SU-DHL-6 (cell line): ENCODE data around the gene DAPK1.

Experiments
- H2AFZ ChIP-seq: fragments of 200-600 bp; sonication (generic); 2 replicates; pipeline ENCODE4 v1.6.1; 2014; ENCODE audit warnings: low read depth, mild to moderate bottlenecking, moderate library complexity, mixed read lengths, antibody characterized with exemption, low read length; ENCODE audit not compliant: severe bottlenecking
- H3F3A ChIP-seq: fragments of 200-600 bp; shearing (Covaris generic); 2 replicates; pipeline ENCODE4 v1.6.0; 2016; ENCODE audit warnings: antibody characterized with exemption, mild to moderate bottlenecking; ENCODE audit not compliant: insufficient read depth
- H3K27ac ChIP-seq: fragments of 200-600 bp; sonication (generic); 2 replicates; pipeline ENCODE4 v1.5.1; 2016; ENCODE audit warnings: low read depth, mild to moderate bottlenecking, low read length, moderate library complexity, mixed read lengths
- H3K27me3 ChIP-seq: fragments of 200-600 bp; sonication (generic), shearing (Covaris generic); 2 replicates; pipeline ENCODE4 v1.6.0; 2014; ENCODE audit warnings: mild to moderate bottlenecking, low read length
- H3K36me3 ChIP-seq: fragments of 200-600 bp; sonication (generic); 2 replicates; pipeline ENCODE4 v1.6.1; 2014; ENCODE audit warnings: mild to moderate bottlenecking, low read length, mixed read lengths
- H3K4me2 ChIP-seq: fragments of 300-600, 200-600 bp; shearing (Covaris generic), sonication (generic); 2 replicates; pipeline ENCODE4 v1.6.0; 2014; ENCODE audit warnings: low read length, low read depth, mild to moderate bottlenecking; ENCODE audit not compliant: poor library complexity, severe bottlenecking
- H3K4me3 ChIP-seq: fragments of 200-600 bp; sonication (generic); 2 replicates; pipeline ENCODE4 v1.5.1; 2014; ENCODE audit warnings: antibody characterized with exemption, low read length, mild to moderate bottlenecking, mixed read lengths; ENCODE audit not compliant: insufficient read depth, poor library complexity, severe bottlenecking
- H3K79me2 ChIP-seq: fragments of 200-600 bp; sonication (generic); 2 replicates; pipeline ENCODE4 v1.6.1; 2014; ENCODE audit warnings: mild to moderate bottlenecking, low read length, moderate library complexity; ENCODE audit not compliant: insufficient read depth
- H3K9ac ChIP-seq: fragments of 200-600 bp; sonication (generic); 2 replicates; pipeline ENCODE4 v1.7.0; 2014; ENCODE audit warnings: mild to moderate bottlenecking, low read length
- H3K9me2 ChIP-seq: fragments of 200-600 bp; sonication (generic); replicated peaks from 2 replicates; pipeline ENCODE4 v1.6.1; 2014; ENCODE audit warnings: low read length; ENCODE audit not compliant: insufficient read depth
- H3K9me3 ChIP-seq: fragments of 200-600 bp; sonication (generic); 2 replicates; pipeline ENCODE4 v1.6.1; 2014; ENCODE audit warnings: low read length, mixed read lengths; ENCODE audit not compliant: insufficient read depth
- H4K20me1 ChIP-seq: fragments of 200-600 bp; sonication (generic); 2 replicates; pipeline ENCODE4 v1.6.1; 2014; ENCODE audit warnings: low read depth, mild to moderate bottlenecking, antibody characterized with exemption, low read length, moderate library complexity, mixed read lengths
- EZH2phosphoT487 ChIP-seq: fragments of 200-600 bp; sonication (generic), shearing (Covaris generic); conservative IDR thresholded peaks from 2 replicates; pipeline ENCODE4 v1.6.1; 2018; ENCODE audit warnings: mild to moderate bottlenecking, antibody characterized with exemption, low read length, moderate library complexity, mixed read lengths
- TF ChIP-seq, protein P1 (sequence below): fragments of 200-600 bp; sonication (generic); IDR thresholded peaks from one replicate; pipeline ENCODE4 v1.5.1; 2017; ENCODE audit warnings: antibody characterized with exemption, mild to moderate bottlenecking, low read length, moderate library complexity; ENCODE audit not compliant: insufficient read depth, poor library complexity, severe bottlenecking

DAPK1 gene

DNA sequence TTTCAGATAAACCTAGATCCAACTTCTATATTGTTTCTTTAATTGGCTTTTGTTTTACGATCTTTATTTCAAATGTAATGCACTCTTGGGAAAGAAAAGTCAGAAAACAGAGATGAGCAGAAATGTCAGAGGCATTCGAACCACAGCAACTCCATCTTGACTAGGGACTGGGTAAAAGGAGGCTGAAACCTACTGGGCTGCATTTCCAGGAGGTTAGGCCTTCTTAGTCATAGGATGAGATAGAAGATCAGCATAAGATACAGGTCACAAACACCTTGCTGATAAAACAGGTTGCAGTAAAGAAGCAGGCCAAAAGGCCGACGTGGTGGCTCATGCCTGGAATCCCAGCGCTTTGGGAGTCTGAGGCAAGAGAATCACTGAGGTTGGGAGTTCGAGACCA, 30.5 kb upstream of the DAPK1 start:
- H3K79me2 ChIP-seq: no peaks in the 10 kb centered on the region
- no peak overlapping the region for H2AFZ ChIP-seq
- H3K4me3 ChIP-seq: no peak overlapping the region
- H3K9me3 ChIP-seq: no peaks in the 10 kb centered on the region
- no peak for TF ChIP-seq EZH2phosphoT487
- TF ChIP-seq, protein P1, sequence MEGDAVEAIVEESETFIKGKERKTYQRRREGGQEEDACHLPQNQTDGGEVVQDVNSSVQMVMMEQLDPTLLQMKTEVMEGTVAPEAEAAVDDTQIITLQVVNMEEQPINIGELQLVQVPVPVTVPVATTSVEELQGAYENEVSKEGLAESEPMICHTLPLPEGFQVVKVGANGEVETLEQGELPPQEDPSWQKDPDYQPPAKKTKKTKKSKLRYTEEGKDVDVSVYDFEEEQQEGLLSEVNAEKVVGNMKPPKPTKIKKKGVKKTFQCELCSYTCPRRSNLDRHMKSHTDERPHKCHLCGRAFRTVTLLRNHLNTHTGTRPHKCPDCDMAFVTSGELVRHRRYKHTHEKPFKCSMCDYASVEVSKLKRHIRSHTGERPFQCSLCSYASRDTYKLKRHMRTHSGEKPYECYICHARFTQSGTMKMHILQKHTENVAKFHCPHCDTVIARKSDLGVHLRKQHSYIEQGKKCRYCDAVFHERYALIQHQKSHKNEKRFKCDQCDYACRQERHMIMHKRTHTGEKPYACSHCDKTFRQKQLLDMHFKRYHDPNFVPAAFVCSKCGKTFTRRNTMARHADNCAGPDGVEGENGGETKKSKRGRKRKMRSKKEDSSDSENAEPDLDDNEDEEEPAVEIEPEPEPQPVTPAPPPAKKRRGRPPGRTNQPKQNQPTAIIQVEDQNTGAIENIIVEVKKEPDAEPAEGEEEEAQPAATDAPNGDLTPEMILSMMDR: no peak
- no peak overlapping the region for H3K9ac ChIP-seq
- H3K27ac ChIP-seq: no peak overlapping the region
- no peaks in the 10 kb centered on the region for H3K36me3 ChIP-seq
- no peaks in the 10 kb centered on the region for H3K9me2 ChIP-seq
- H4K20me1 ChIP-seq: no peaks in the 10 kb centered on the region
- H3F3A ChIP-seq: no peaks in the 10 kb centered on the region
- no peaks in the 10 kb centered on the region for H3K27me3 ChIP-seq
- H3K4me2 ChIP-seq: no peak overlapping the region

DNA sequence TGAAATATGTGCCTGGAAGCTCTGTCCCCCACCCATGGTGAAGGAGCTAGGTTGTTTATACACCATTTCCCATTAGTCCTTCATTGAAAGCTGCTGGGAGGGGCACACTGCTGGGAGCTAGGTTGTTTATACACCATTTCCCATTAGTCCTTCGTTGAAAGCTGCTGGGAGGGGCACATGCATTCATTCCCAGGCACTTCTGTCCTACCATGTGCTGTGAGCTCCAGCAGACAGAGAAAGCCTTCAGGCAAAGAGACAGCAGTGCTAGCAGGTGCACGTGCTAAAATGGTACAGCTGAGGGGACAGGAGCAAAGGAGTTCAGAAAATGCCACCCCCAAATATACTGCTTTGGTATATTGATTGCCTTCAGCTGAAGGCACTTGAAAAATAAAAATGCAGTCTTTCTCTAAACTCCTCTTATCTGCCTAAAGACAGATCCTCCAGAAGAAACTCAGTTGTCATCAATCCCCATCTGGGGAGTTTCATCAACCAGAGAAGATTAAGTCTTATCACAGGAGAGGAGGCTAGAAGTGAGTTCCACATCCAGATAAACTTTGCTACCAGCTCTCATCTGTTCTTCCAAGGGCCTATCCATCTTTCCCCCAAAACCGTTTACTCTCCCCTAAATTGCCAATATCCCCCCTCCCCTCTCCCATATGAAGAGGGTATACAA, 27.7 kb upstream of the DAPK1 start:
- Histone ChIP-seq H2AFZ (no peak overlapping the region), H3K4me2 (no peak overlapping the region), H3K27ac (no peak overlapping the region), H3F3A (no peaks in the 10 kb centered on the region), H3K27me3 (no peaks in the 10 kb centered on the region; the same call in 1 of the 2 replicates), H3K4me3 (no peak overlapping the region), H3K36me3 (no peaks in the 10 kb centered on the region), H3K9ac (no peak overlapping the region), H3K79me2 (no peaks in the 10 kb centered on the region), H3K9me3 (no peaks in the 10 kb centered on the region), H4K20me1 (no peaks in the 10 kb centered on the region), H3K9me2 (no peaks in the 10 kb centered on the region)
- TF ChIP-seq, protein P1: no peak
- no peak for TF ChIP-seq EZH2phosphoT487

DNA sequence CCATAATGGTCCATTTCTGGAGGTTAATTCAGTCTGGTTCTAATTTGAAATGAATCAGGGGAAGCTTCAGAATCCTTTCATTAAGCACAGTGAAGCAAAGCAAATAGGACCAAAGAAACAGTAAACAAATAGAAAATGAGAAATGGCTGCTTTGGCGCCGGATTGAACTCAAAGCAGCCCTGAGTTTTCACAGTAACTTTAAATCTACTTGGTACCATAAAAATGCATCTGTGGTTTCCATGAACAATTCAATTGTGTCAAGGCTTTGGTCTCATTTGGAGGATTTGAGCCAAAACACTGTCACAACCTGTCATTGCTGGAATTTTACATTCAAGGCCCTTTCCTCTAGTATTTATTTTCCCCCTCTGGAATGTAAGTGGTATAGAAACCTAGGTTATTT, 25.9 kb upstream of the DAPK1 start:
- Histone ChIP-seq H3K9me3 (no peaks in the 10 kb centered on the region), H3K79me2 (no peaks in the 10 kb centered on the region), H3K9me2 (no peaks in the 10 kb centered on the region), H3F3A (no peaks in the 10 kb centered on the region), H3K4me3 (no peak overlapping the region), H3K9ac (no peak overlapping the region), H3K4me2 (no peak overlapping the region), H3K36me3 (no peaks in the 10 kb centered on the region), H4K20me1 (no peaks in the 10 kb centered on the region), H2AFZ (no peak overlapping the region), H3K27me3 (no peaks in the 10 kb centered on the region; the same call in 1 of the 2 replicates), H3K27ac (no peak overlapping the region)
- TF ChIP-seq EZH2phosphoT487: no peak
- TF ChIP-seq, protein P1: no peak
